GM19324 (cell line): ENCODE results near the gene TMEM178A.
"Not testable (repeated sequence)": the region's sequence is repeated elsewhere in the genome, so short reads cannot be mapped to it uniquely, and the experiment has no call there.

ENCODE experiments used
- ATAC-seq: cut with Tn5 transposase; IDR thresholded peaks from one replicate; pipeline ENCODE4 v1.9.1; 2021; ENCODE audit warnings: mild to moderate bottlenecking, moderate library complexity; ENCODE audit not compliant: unreplicated experiment, low FRiP score

Gene TMEM178A

DNA sequence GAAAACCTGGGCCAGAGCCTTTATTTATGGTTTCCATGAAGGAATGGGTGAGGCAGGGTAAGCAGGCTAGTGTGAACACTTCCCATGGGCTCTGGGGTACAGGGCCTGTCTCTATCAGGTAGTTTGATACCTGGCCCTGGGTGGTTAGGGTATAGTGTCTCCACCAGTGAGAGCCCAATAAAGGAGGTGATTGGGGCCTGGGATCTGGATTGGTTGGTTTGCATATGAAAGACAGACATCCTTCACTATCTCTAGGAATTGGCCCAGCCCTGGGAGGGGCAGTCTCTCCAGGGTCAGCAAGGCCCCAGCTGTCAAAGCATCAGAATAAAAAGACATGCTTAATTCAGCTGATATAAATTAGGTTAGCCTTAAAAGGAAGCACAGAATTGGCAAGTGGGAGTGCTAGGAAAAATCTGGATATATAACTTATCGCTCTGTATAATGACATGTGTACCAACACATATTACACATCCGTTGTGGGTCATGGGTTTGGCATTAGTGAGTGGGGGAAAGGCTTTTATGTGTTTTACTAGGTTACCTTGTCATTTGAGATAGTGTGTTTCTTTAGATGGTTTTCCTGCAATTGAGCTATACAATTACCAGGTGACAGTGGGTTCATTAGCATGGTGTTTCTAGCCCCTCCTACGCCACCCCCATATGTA is 18.5 kb upstream of the TMEM178A start:
- ATAC-seq, result no peak

DNA sequence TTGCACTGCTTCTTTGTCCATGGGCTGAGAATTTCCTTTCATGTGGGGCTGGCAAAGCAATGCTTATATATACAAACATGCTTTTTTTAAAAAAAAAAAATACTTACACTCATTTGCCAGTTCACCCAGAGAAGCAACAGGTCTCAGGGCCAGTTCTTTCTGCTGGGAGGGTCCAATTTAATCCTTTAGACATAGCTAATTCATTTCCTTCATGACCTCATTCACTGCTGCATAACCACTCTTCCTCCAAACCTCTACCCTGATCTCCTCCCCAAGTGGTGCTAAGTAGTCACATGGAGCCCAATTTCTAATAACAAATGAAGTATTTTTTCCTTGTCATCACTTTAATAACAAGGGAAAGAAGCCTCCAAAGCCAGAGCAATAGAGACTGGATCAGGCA is 17.1 kb upstream of the TMEM178A start:
- no peak for ATAC-seq

DNA sequence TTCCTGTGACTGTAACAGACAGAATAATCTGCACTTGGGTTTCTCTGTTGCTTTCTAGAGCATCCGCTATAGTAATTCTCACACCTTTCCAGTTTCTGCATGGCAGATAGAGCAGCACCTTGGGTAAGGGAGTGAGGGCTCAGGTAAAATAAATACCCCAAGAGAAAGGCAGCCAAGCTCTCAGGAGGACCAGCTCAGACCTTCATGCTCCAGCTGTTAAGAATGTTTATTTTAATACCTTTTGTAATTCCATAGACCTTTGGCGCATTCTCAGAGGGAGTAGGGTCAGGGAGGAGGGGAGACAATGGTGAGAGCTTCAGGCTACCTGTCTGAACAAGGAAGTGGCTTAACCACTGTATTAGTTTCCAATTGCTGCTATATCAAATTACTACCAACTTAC is 16.2 kb upstream of the TMEM178A start:
- ATAC-seq, result no peak

DNA sequence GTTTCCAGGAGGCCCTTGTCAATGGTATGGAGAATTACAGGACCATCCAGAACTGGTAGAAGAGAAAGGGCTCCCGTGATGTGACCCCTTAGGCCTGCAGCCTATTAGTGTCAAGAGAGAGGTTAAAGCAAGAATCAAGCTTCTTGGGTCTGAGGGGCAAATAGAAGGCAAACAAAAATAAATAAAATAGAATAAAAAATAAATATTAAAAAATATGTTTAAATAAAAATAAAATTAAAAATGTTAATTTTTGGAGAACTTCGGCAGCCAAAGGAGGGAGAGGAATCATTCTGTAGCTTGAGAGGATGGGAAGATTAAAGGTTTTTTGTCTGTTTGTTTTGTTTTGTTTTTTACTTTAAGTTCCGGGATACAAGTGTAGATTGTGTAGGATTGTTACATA is 15.2 kb upstream of the TMEM178A start:
- no peak for ATAC-seq

DNA sequence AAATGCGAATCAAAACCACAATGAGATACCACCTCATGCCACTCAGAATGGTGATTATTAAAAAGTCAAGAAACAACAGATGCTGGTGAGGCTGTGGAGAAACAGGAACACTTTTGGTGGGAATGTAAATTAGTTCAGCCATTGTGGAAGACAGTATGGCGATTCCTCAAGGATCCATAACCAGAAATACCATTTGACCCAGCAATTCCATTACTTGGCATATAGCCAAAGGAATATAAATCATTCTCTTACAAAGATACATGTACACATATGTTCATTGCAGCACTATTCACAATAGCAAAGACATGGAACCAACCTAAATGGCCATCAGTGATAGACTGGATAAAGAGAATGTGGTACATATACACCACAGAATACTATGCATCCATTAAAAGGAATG is 9.5 kb upstream of the TMEM178A start:
- ATAC-seq, result not testable (repeated sequence)

DNA sequence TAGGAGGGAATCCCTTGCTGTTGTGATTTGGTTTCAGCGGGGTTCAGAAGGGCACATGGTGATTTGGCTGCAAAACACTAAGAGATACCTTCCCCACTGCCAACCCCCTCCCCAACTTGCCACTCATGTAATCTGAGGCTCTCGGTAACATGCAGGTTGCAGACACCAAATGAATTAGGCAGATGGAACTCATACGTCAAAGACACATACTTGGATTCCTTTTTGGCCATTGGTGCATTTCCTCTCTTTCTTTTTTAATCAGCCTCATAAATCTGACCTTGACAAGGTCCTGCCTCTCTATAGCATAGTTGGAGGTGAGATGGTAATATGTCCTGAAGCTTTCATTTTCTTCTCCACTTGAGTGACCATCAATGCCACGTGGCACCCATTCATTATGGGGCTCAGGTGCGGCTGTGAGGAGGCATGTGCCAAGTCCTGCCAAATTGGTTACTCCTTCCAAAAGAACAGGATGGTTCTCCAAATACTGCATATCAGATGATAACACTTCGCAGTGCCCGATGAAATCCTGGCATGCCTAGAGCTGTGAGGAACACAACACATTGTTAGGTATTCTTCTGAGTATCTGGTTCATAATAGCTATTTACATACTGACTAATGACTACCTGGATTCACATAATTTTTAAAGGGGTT is 8.3 kb upstream of the TMEM178A start:
- ATAC-seq, result no peak

DNA sequence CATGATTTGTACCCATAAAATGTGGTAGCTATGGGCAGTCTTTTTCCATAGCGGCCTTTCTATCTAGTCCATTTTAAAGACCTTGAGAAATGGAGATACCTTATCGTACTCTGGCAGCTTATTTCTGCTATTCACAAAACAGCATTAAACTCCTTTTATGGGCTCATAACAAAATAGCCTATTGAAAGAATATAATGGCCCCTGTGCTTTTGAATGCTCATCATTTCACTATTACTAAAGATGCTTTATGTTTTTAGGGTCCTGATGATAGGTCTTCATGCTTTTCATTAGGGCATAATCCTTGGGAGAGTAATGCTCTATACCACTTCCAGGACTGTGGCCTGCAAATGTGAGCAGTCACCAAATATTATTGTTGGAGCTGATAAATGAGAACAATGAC is 7.3 kb upstream of the TMEM178A start:
- no peak for ATAC-seq

DNA sequence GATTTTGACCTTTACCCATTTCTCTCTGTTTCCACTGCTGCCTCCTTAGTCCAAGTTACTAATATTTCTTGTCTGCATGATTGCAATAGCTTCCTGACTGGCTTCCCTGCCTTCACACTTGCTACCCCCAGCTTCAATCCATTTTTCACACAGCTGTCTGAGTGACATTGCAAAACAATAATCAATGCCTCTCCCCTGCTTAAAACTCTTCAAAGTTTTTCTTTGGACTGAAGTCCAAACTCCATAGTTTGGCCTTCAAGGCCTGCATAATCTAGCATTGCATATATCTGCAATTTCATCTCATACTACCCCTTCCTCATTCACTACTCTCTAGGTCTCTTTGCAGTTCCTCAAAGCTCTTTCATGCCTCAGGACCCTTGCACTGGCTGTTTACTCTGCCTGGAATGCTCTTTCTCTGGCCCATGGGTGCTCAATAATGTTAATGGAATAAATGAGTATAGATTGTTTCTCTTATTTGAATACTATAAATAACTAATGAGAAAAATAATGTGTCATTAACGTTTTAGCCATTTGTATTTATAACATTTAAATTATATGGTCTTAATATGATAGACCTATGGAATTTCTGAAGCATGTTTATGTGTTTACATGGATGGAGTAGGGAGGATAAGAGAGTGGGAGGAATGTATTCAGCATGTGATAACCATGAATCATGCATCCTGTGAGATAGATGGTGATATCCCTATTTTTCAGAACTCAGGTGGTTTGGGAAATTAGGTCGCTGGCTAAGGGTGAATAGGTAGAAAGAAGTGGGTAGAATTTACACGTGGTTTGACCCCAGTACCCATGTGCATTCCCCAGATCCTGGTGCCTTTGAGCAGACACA is 5.7 kb upstream of the TMEM178A start:
- ATAC-seq, result no peak

DNA sequence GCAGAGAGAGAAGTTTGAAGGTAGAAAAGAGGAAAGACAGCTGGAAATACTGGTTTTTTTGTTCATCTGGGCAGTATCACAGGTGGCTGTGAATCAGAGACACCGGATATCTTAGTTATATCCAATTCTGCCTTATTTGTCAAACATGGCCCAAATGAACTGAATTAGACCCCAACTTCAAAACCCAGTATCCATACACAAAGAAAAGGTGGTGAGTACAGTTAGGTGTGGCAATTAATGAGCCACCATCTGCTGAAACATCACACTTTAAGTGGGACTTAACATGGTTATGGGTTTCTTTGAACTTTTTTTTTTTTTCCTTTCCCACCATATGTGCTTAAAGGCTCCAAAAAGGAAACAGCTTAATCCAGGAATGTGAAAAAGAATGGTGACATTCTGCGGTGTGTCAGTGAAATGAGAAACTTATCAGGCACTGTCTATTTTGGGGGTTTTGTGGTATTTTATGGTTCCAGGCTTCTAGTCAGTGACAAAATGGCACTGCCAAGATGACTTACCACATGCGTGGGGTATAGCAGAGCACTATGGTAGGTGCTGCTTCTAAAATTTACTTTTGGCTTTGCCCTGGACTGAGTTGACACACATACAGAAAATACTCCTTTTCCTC is 5.0 kb upstream of the TMEM178A start:
- ATAC-seq, result no peak

DNA sequence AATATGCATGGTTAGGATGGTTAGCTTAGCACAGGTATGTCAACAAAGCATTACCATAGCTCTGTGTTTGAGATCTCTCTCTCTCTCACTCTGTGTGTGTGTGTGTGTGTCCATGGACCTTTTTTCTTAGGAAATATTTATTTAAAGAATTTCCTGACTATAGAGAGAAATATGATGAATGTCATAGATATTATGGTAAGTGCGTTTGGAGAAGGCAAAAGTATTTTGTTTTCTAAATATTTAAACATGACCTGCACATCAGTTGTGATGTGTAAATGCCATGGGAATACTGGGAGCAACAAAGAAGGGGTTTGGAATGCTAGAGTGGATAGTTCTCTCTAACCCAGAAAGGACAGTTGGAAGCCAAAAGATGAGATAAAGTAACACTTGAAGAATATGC is 3.9 kb upstream of the TMEM178A start:
- ATAC-seq, result no peak

DNA sequence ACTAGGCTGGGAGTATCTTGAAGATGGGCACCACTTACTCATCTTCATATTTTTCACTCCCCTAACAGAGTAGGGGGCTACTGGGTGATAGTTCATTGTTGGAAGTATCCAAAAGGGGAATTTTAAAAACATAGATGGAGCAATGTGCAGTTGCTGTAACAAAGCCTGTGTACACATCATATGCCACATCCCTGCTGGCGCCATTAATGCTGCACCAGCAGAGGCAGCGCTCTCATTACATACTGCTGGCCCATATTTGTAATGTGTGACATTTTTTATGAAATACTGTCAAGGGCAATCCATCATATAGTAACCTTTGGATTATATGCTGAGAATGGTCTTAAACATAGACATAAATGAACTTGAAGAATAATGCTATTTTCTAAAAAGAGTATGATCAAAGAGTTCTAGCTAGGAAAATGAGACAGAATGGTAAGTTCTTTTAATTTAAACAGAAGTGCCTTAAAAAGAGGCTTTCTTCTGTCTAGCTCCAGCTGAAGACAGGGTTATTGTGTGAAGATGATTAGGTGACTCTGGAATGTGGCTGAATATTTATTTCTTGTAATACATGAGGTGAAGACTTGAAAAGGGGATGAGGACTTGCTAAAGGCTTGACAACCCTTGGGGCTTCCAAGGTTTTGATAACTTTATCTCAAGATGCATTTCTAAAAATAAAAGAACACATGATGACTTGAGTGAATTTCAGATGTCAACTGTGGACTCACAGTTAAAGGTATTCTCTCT is 2.4 kb upstream of the TMEM178A start:
- no peak for ATAC-seq

DNA sequence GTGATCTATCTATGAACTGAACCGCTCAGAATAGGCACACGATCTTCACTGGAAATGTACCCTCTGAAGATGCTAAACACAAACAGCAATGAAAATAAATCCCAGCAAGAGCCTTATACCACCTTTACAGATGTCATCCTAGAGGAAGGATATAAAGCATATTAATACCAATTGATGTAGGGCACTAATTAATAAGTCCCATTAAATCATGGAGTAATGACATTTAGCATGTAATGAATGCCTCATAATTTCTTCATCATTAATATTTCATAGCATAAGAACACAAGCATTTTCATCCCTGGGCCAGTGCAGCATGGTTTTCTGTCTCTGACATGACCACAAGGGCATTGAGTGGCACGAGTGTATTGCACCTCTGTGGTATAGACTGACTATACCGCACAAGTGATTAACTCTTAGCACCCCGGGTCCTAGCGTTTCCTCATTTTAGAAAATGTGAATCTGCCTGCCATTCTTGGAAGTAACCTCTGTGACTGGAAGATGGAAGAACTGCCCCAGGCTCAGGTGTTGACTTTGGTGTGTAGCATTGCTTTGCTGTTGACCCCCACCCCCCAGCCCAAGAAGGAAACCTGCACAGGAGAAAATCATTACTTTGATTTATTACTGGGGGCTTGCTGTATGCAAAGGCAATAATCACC is 1.4 kb upstream of the TMEM178A start:
- no peak for ATAC-seq

DNA sequence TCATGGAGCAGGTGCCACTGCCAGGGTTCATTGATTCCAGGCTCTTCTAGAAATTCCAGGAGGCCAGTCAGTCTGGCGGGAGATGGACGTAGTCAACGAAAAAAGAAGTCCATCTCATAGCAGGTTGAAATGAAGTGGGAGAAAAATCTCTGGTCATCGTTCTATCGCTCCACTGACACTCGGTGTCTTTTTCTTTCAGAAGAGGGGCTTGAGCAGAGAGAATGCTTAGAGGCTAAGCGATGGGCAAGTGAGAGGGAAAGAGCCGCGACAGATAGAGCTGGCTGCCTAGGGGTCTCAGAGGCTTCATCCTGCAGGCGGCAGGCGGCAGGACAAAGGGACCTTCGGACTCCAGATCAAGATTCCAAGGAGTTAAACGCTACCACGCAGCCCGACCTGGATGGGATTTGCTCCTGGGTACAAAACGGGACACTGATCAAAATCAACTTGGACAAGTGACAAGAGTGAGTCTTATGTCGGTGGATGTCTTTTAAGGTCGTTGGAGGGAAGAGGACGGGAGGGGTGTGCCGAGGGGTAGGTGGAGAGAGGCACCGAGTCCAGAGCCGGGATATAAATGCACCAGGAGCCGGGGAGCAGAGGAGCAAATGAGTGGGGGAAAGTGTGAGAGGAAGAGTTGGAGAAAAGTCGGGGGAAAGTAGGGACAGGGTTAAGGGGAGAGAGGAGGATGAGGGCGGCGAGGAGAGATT is 677 bp upstream of the TMEM178A start:
- ATAC-seq, result no peak

DNA sequence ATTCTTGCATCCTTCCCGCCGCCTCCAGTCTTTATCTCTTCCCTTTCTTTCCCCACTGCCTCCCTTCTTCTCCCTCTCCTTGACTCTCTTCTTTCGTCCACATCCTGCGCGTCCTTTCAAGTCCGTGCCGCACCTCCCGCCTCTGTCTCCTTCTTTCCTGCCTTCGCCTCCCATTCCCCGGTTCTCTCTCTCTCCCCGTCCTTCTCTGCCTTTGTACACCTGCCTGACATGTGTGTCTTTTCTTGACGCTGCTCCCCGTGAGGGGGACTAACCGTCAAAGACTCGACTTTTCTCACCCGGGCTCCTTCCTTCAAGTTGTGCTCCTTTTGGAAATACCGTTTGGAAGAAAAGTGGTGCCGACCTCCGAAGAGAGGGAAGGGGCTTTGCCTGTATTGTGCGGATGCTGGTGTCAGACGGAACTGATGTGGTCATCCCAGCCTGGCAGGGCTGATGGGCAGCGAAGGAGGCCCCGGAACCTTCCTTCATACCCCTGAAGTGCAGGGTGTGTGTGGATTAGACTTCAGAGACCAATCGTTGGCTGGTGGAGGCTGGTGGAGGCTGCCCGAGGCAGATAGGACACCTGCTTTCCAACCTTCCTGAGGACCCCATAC is 879 bp downstream of the TMEM178A start:
- no peak for ATAC-seq

DNA sequence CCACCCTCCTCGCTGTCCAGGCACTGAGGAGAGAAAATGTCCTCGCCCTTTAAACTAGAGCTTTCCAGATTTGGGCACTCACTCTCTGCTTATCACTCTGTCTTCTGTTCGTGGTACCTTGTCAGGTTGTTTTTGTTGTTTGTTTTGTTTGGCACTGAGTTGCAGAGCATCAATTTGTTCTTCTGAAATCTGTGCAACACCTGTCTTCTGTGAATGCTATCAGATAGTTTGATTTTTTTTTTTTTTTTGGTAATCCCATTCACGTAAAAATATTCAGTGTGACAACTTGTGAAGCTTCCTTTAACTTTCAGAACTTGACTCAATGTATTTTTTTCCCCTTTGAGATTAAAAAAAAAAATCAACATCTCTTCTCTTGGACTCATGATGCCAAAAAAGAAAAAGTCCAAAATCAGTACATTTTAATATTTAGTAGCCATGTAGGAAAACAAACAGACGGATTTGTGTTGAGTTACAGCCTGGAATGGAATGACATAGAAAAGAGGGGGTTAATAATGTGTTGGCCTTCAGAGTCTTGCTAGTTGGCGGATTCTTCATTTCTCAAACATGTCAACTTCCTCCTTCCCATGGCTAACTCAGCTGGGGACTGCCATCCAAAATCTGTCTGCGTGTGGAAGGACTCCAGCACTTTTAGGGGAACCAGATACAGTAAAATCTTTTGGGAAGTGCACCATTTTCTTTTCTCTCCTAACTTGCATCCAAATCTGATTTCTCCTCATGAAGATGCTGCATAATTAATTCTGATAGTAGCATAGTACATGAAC is 1.6 kb downstream of the TMEM178A start:
- no peak for ATAC-seq

DNA sequence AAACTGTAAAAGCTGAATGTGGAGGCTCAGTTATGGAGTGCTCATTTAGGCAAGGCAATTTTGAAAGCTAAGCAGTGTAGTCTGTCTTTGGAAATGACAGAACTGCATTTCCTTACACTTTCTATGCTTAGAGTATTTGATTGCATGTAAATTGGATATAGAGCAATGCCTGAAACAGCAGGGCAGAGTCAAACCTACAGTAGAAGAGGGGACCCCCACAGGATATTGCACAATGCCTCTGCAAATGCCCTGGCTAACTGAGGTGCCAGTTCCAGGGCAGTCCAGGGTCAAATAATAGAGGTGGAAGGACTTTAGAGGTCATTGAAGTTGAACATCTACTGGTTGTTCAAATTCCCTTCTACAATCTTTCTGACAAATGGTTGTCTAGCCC is 2.2 kb downstream of the TMEM178A start:
- ATAC-seq, result no peak

DNA sequence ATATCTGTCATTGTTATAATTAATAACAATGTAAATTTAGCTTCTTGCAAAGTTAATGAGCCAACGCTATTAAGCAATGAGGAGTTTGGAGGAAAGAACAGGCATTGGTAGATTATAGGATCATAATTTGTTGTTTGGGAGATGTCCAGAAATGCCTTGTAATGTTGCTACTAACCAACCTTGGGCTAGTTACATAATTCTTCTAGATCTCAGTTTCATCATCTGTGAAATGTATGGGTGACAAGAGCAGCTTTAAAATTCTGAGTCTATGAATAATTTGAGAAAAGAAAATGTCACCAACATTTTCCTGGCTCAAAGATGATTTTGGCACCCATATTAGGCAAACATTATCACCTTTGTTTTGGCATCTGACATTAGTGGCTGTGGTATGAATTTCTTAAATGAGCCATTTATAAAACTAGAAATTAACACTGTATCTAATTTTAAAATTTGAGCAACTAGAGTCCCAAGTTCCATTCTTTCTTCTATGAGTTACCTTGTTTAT is 2.9 kb downstream of the TMEM178A start:
- ATAC-seq, result no peak

DNA sequence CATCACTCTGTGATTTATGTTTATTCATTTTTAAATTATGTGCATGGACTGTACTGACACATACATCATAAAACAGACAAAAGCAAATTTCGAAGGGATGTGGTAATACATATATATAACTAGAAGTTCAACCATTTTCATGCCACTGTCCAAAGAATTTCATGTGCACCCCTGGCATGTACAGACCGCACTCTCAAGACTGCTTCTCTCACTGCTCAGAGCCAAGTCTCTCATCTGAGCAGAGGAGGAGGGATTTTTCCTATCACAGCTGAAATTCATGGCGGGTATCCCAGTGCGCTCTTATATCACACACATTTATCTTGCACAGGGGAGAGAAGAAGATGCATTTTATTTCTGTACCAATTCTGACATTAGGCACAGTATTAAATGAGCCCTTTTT is 5.9 kb downstream of the TMEM178A start:
- ATAC-seq, result no peak
